Measurements from ENCODE around the gene SESN1.

- no peak for TF ChIP-seq CTCF (conservative IDR thresholded peaks at IDR 0.05 in 1 of 2, IDR thresholded peaks at IDR 0.05 in 1 of 2; ENCODE audit: extremely low read depth in 1 of 2, insufficient read depth in 1 of 2, low read depth in 1 of 2, low read length in 2 of 2)
- no peak for TF ChIP-seq EZH2 (IDR thresholded peaks at IDR 0.05; ENCODE audit: borderline replicate concordance, low read length)
Measured at GRCh38 chr6:109000289-109000688, 94.4 kb downstream of the SESN1 start.

Data from mammary epithelial cell (primary cell).